ENCODE measurements around the gene ESCO1. TPM values are rescaled to one million over a fixed set of nuclear protein-coding genes. Genes with fewer than 3 reads are reported as not detected.
A peak's percentile ranks its signal among the peaks of the same experiment; 100 is the strongest.
"Not testable (repeated sequence)": the region's sequence is repeated elsewhere in the genome, so short reads cannot be mapped to it uniquely, and the experiment has no call there.

The ESCO1 gene
- total RNA-seq, 1 experiment from 2014 or later = 36.7 TPM

DNA sequence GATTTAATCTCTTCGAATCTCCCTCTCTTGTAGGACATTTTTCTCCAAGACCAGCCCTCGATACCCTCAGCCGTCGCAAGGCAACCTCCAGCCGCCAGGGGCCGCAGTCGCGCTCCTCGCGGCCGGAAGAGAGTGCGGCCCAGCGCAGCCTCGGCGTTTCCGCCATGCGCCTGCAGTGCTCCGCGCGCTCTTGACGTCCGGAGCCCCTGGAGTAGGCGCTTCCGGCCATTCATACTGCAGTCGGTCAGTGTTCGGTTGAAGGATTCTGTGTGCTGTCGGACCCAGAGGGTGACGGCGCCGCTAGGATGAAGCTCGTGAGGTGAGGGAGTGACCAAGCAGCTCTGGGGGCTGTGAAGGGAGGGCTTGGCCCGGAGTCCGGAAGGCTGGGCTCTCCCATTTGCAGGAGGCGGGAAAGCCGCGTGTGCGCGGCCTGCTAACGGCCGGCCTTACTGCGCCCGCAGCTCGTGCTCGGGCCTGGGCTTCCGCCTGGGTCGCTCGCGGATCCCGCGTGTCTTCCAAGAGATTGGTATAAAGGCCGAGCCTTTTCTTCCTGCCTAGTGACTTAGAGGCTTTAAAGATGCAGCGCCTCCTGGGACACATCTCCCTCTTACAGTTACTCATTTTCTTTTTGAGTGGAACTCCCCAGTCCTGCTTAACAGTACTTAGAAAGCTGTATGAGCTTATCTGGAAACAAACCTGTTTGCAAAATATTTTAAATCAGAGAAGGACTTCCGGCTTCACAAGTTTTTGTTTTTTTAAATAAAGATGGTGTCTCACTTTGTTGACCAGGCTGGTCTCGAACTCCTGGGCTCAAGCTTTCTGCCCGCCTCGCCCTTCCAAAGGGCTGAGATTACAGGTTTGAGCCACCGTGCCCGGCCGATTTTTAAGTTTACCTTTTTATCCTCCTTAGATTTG is 11.9 kb upstream of the ESCO1 start, which contains the start of gene SNRPD1:
TSS of gene SNRPD1 (plus strand) at position 190 of the 915 bp plus-strand sequence. CDS start at position 306, 116 bp downstream.
- no peak within 1 kb of the TSS for H4K91ac ChIP-seq (ENCODE audit: insufficient read length, low read depth, low read length)
- peak within 1 kb of the TSS; percentile 5 for H3K27ac ChIP-seq (ENCODE audit: insufficient read length, low read depth, low read length)
- H2BK12ac ChIP-seq (ENCODE audit: insufficient read length, low read depth, low read length) = no peak within 1 kb of the TSS
- peak within 1 kb of the TSS; percentile 86 for H3K18ac ChIP-seq (ENCODE audit: insufficient read length, low read depth, low read length)
- peak within 1 kb of the TSS; percentile 69 for H3K4me2 ChIP-seq (ENCODE audit: insufficient read depth, insufficient read length, low read length)
- no peaks in the 10 kb centered on the region for H3K4me1 ChIP-seq (ENCODE audit: insufficient read depth, low read length)
- no peak within 1 kb of the TSS for H3K23ac ChIP-seq (ENCODE audit: insufficient read length, low read depth, low read length)
- H3K36me3 Mint-ChIP-seq (ENCODE audit: insufficient read depth in 1 of 3, low read depth in 3 of 3) = peaks cover 26 to 37% (median 32%) of the 10 kb centered on the region in 3 experiments
- H3K4me1 Mint-ChIP-seq = peaks cover 16 to 30% of the 10 kb centered on the region in 2 experiments
- no peak within 1 kb of the TSS for H2AK5ac ChIP-seq (ENCODE audit: insufficient read length, low read length)
- DNase-seq = peak; percentile 92
- no peaks in the 10 kb centered on the region for H3K79me1 ChIP-seq (ENCODE audit: insufficient read depth, low read depth, low read length, poor library complexity, severe bottlenecking)
- H3K27me3 ChIP-seq (ENCODE audit: insufficient read depth, low read length) = no peaks in the 10 kb centered on the region
- H3K27ac Mint-ChIP-seq = peak within 1 kb of the TSS; percentile 99
- H3K4me3 Mint-ChIP-seq = peak within 1 kb of the TSS; percentile 93 to 98
- no peaks in the 10 kb centered on the region for H4K20me1 ChIP-seq (ENCODE audit: control insufficient read depth, insufficient read depth, insufficient read length)
- peak within 1 kb of the TSS; percentile 81 for H3K14ac ChIP-seq (ENCODE audit: insufficient read depth, low read length)
- H2BK120ac ChIP-seq (ENCODE audit: low read depth, low read length, poor library complexity, severe bottlenecking) = peak within 1 kb of the TSS; percentile 97
- no peak within 1 kb of the TSS for H3K56ac ChIP-seq (ENCODE audit: insufficient read length, low read depth, low read length)
- H2BK15ac ChIP-seq (ENCODE audit: low read depth, low read length) = no peak within 1 kb of the TSS; the same call in 1 of the 2 replicates
- peak within 1 kb of the TSS; percentile 67; the same call in 1 of the 2 replicates for H3K4ac ChIP-seq (ENCODE audit: low read depth, low read length)
- no peak within 1 kb of the TSS for H4K8ac ChIP-seq (replicated peaks; ENCODE audit: insufficient read length, low read depth, low read length)
- no peaks in the 10 kb centered on the region; the same call in none of the 2 replicates for H3K27me3 Mint-ChIP-seq (ENCODE audit: low read depth)
- no peak within 1 kb of the TSS for H2AFZ ChIP-seq (ENCODE audit: low read length)
- H3K79me2 ChIP-seq (ENCODE audit: insufficient read depth, low read length) = peaks cover 45% of the 10 kb centered on the region; the same call in 1 of the 2 replicates
- no peak within 1 kb of the TSS for H3T11ph ChIP-seq (ENCODE audit: low read length)
- no peak within 1 kb of the TSS for H4K5ac ChIP-seq (ENCODE audit: insufficient read length, low read depth, low read length)
- H3K23me2 ChIP-seq (ENCODE audit: insufficient read length, low read depth, low read length, poor library complexity, severe bottlenecking) = peaks cover 4% of the 10 kb centered on the region
- H2BK5ac ChIP-seq (ENCODE audit: insufficient read length, low read length) = no peak within 1 kb of the TSS
- H3K9ac ChIP-seq (ENCODE audit: extremely low read depth, insufficient read length, low read length) = peak within 1 kb of the TSS; percentile 87
- no peaks in the 10 kb centered on the region for H3K9me3 ChIP-seq (ENCODE audit: control insufficient read depth, low read depth, low read length)
- H2BK20ac ChIP-seq (ENCODE audit: low read depth, low read length, poor library complexity, severe bottlenecking) = no peak within 1 kb of the TSS
- peaks cover 0 to 5% of the 10 kb centered on the region in 2 experiments; a peak in 2 of 5 replicates for H3K9me3 Mint-ChIP-seq
- TF ChIP-seq CTCF (conservative IDR thresholded peaks at IDR 0.05) = peak; percentile 96
- no CpG with 5 or more reads among the region's 59 CpGs for whole genome bisulfite sequencing (ENCODE audit: extremely low coverage, insufficient read length, low lambda C conversion rate)

GRCh38 chr18:21611401-21612124 is 11.1 kb upstream of the ESCO1 start:
- Mint-ChIP-seq H3K4me3 (peak overlapping the region; percentile 93 to 98), H3K27ac (peak overlapping the region; percentile 99), H3K36me3 (ENCODE audit: insufficient read depth in 1 of 3, low read depth in 3 of 3) (peaks cover 20 to 29% (median 24%) of the 10 kb centered on the region in 3 experiments), H3K4me1 (peaks cover 16 to 25% of the 10 kb centered on the region in 2 experiments)
- not testable (repeated sequence) for H3K27me3 ChIP-seq (ENCODE audit: insufficient read depth, low read length); H2BK120ac ChIP-seq (ENCODE audit: low read depth, low read length, poor library complexity, severe bottlenecking); H3K4ac ChIP-seq (ENCODE audit: low read depth, low read length); H3K9ac ChIP-seq (ENCODE audit: extremely low read depth, insufficient read length, low read length); H4K20me1 ChIP-seq (ENCODE audit: control insufficient read depth, insufficient read depth, insufficient read length); H3K79me1 ChIP-seq (ENCODE audit: insufficient read depth, low read depth, low read length, poor library complexity, severe bottlenecking); DNase-seq; H2BK20ac ChIP-seq (ENCODE audit: low read depth, low read length, poor library complexity, severe bottlenecking); H3K4me1 ChIP-seq (ENCODE audit: insufficient read depth, low read length); H2BK15ac ChIP-seq (ENCODE audit: low read depth, low read length); H2BK5ac ChIP-seq (ENCODE audit: insufficient read length, low read length); H2AK5ac ChIP-seq (ENCODE audit: insufficient read length, low read length); H3K4me2 ChIP-seq (ENCODE audit: insufficient read depth, insufficient read length, low read length); H4K8ac ChIP-seq (replicated peaks; ENCODE audit: insufficient read length, low read depth, low read length); H3K27me3 Mint-ChIP-seq (ENCODE audit: low read depth); H3K9me3 Mint-ChIP-seq; H3K27ac ChIP-seq (ENCODE audit: insufficient read length, low read depth, low read length); H3K9me3 ChIP-seq (ENCODE audit: control insufficient read depth, low read depth, low read length); H4K5ac ChIP-seq (ENCODE audit: insufficient read length, low read depth, low read length); H3K56ac ChIP-seq (ENCODE audit: insufficient read length, low read depth, low read length); H4K91ac ChIP-seq (ENCODE audit: insufficient read length, low read depth, low read length); H3K23ac ChIP-seq (ENCODE audit: insufficient read length, low read depth, low read length); H3T11ph ChIP-seq (ENCODE audit: low read length); H2AFZ ChIP-seq (ENCODE audit: low read length); H2BK12ac ChIP-seq (ENCODE audit: insufficient read length, low read depth, low read length); H3K23me2 ChIP-seq (ENCODE audit: insufficient read length, low read depth, low read length, poor library complexity, severe bottlenecking)
- no CpG with 5 or more reads among the region's 30 CpGs for WGBS (ENCODE audit: extremely low coverage, insufficient read length, low lambda C conversion rate)
- peaks cover 37% of the 10 kb centered on the region; the same call in 1 of the 2 replicates for H3K79me2 ChIP-seq (ENCODE audit: insufficient read depth, low read length)
- peak overlapping the region; percentile 35; the same call in 1 of the 2 replicates for H3K14ac ChIP-seq (ENCODE audit: insufficient read depth, low read length)
- H3K18ac ChIP-seq (ENCODE audit: insufficient read length, low read depth, low read length) = peak overlapping the region; percentile 63

Measured in H9 (cell line).